Liver (tissue), 9 donors: ENCODE measurements around the gene TEX30. TPM values are rescaled to one million over a fixed set of nuclear protein-coding genes. Genes with fewer than 3 reads are reported as not detected.

Experiments used
- DNase-seq: peaks from one replicate; pipeline ENCODE4 v3.0.0-alpha.2; 2017; ENCODE audit warnings: low spot score
- H3K27ac ChIP-seq, 2 donors: one replicate each; pipeline ENCODE4 v1.7.0; 2013; ENCODE audit warnings: inconsistent platforms in 2 of 2, low read length in 2 of 2, control low read depth in 1 of 2, low read depth in 1 of 2, mild to moderate bottlenecking in 1 of 2
- H3K27me3 ChIP-seq, 4 donors: one replicate each; pipeline versions ENCODE4 v1.6.1 to v1.7.0; 2013; ENCODE audit warnings: low read length in 3 of 4, inconsistent platforms in 1 of 4, mild to moderate bottlenecking in 1 of 4, moderate library complexity in 1 of 4; ENCODE audit not compliant: control insufficient read depth in 4 of 4, insufficient read depth in 4 of 4
- H3K36me3 ChIP-seq, 4 donors: one replicate each; pipeline versions ENCODE4 v1.6.1 to v1.7.0; 2013; ENCODE audit warnings: low read length in 3 of 4, mild to moderate bottlenecking in 3 of 4, low read depth in 1 of 4, moderate library complexity in 1 of 4; ENCODE audit not compliant: control insufficient read depth in 4 of 4, insufficient read depth in 3 of 4
- H3K4me1 ChIP-seq, 4 donors: one replicate each; pipeline versions ENCODE4 v1.6.1 to v1.7.0; 2013; ENCODE audit warnings: low read length in 3 of 4, mild to moderate bottlenecking in 3 of 4, moderate library complexity in 1 of 4; ENCODE audit not compliant: control insufficient read depth in 4 of 4, insufficient read depth in 4 of 4
- H3K4me3 ChIP-seq, 3 donors: one replicate each; pipeline versions ENCODE4 v1.6.1 to v1.7.0; 2013; ENCODE audit warnings: low read length in 3 of 3, control low read depth in 1 of 3, low read depth in 1 of 3, mild to moderate bottlenecking in 1 of 3
- H3K9ac ChIP-seq, 2 donors: one replicate each; pipeline ENCODE4 v1.7.0; 2013; ENCODE audit warnings: low read length in 2 of 2, mild to moderate bottlenecking in 2 of 2, moderate library complexity in 2 of 2, control low read depth in 1 of 2, low read depth in 1 of 2
- H3K9me3 ChIP-seq, 4 donors: one replicate each; pipeline versions ENCODE4 v1.6.1 to v1.7.0; 2013; ENCODE audit warnings: low read length in 3 of 4; ENCODE audit not compliant: control insufficient read depth in 4 of 4
- CTCF ChIP-seq: fragments of 150-350 bp; IDR thresholded peaks from 2 replicates; pipeline ENCODE4 v1.5.1; 2017; ENCODE audit warnings: improper control_type of control experiment, low read depth, low read length; ENCODE audit not compliant: missing input control
- EGR1 ChIP-seq, 2 donors: IDR thresholded peaks; 2 replicates each; pipeline ENCODE4 v1.6.1; 2016 to 2018; ENCODE audit warnings: antibody characterized with exemption in 2 of 2, low read depth in 2 of 2
- FOXA1 ChIP-seq: IDR thresholded peaks from 2 replicates; pipeline ENCODE4 v1.6.1; 2016; ENCODE audit warnings: antibody characterized with exemption
- FOXA2 ChIP-seq: IDR thresholded peaks from 2 replicates; pipeline ENCODE4 v1.6.1; 2016; ENCODE audit warnings: antibody characterized with exemption
- GABPA ChIP-seq, 2 donors: IDR thresholded peaks in 1 of 2; conservative IDR thresholded peaks in 1 of 2; 2 replicates each; pipeline ENCODE4 v1.6.1; 2016; ENCODE audit warnings: antibody characterized with exemption in 2 of 2, mild to moderate bottlenecking in 1 of 2, moderate library complexity in 1 of 2
- HNF4A ChIP-seq, 2 donors: conservative IDR thresholded peaks; 2 replicates each; pipeline ENCODE4 v1.6.1; 2016; ENCODE audit warnings: antibody characterized with exemption in 2 of 2, mild to moderate bottlenecking in 2 of 2
- HNF4G ChIP-seq: IDR thresholded peaks from 2 replicates; pipeline ENCODE4 v1.6.1; 2016; ENCODE audit warnings: antibody characterized with exemption
- JUND ChIP-seq, 2 donors: IDR thresholded peaks; 2 replicates each; pipeline ENCODE4 v1.6.1; 2016; ENCODE audit warnings: antibody characterized with exemption in 2 of 2
- MAX ChIP-seq: IDR thresholded peaks from 2 replicates; pipeline ENCODE4 v1.6.1; 2016; ENCODE audit warnings: antibody characterized with exemption
- NR2F2 ChIP-seq: IDR thresholded peaks from 2 replicates; pipeline ENCODE4 v1.6.1; 2016; ENCODE audit warnings: antibody characterized with exemption
- RAD21 ChIP-seq, 2 donors: IDR thresholded peaks; 2 replicates each; pipeline ENCODE4 v1.6.1; 2016; ENCODE audit warnings: antibody characterized with exemption in 2 of 2, mild to moderate bottlenecking in 2 of 2
- REST ChIP-seq: IDR thresholded peaks from 2 replicates; pipeline ENCODE4 v1.6.1; 2016; ENCODE audit warnings: antibody characterized with exemption, mild to moderate bottlenecking
- RXRA ChIP-seq, 2 donors: IDR thresholded peaks; 2 replicates each; pipeline ENCODE4 v1.6.1; 2017 to 2018; ENCODE audit warnings: antibody characterized with exemption in 2 of 2, mild to moderate bottlenecking in 1 of 2
- SP1 ChIP-seq: IDR thresholded peaks from 2 replicates; pipeline ENCODE4 v1.6.1; 2018; ENCODE audit warnings: antibody characterized with exemption, mild to moderate bottlenecking
- TAF1 ChIP-seq: conservative IDR thresholded peaks from 2 replicates; pipeline ENCODE4 v1.6.1; 2016; ENCODE audit warnings: antibody characterized with exemption, mild to moderate bottlenecking
- YY1 ChIP-seq: IDR thresholded peaks from 2 replicates; pipeline ENCODE4 v1.6.1; 2016; ENCODE audit warnings: antibody characterized with exemption, mild to moderate bottlenecking
- WGBS: extraction: QIAGEN DNeasy Blood & Tissue Kit; methylation state at CpG from one replicate; pipeline ENCODE4 v1.1.7; 2013; 5-methylcytosine and 5-hydroxymethylcytosine counted together
- polyA plus RNA-seq, 2 donors: library from polyadenylated mRNA; stranded (reverse) in 1 of 2; unstranded in 1 of 2; fragments of 200-250 nt in 1 of 2; fragments of >200 nt in 1 of 2; fragmentation: Nextera tagmentation in 1 of 2; extraction: Ambion mirVana in 1 of 2; gene quantifications; one replicate each; pipeline versions ENCODE4 v1.2.1 to v1.2.3, GENCODE V29; 2013 to 2015
- total RNA-seq, 2 donors: library from RNA; depleted of rRNA; stranded (reverse); fragments of >200 nt; gene quantifications; one replicate each; pipeline ENCODE4 v1.2.3, GENCODE V29; 2014
- TF ChIP-seq, protein P1 (sequence below): IDR thresholded peaks from 2 replicates; pipeline ENCODE4 v1.6.1; 2016; ENCODE audit warnings: antibody characterized with exemption
- TF ChIP-seq, protein P2 (sequence below): IDR thresholded peaks from 2 replicates; pipeline ENCODE4 v1.6.1; 2016; ENCODE audit warnings: antibody characterized with exemption
- donor health status: healthy.
- donor health status: healthy.
- donor health status: healthy.
- donor health status: healthy.
- donor health status: healthy.

TEX30 gene
- total and polyA plus RNA-seq, 4 donors, result 9.9 to 28.2 (median 12.2) TPM

GRCh38 chr13:102788683-102789082, 15.1 kb upstream of the TEX30 start (continued):
- TF ChIP-seq, protein P1, sequence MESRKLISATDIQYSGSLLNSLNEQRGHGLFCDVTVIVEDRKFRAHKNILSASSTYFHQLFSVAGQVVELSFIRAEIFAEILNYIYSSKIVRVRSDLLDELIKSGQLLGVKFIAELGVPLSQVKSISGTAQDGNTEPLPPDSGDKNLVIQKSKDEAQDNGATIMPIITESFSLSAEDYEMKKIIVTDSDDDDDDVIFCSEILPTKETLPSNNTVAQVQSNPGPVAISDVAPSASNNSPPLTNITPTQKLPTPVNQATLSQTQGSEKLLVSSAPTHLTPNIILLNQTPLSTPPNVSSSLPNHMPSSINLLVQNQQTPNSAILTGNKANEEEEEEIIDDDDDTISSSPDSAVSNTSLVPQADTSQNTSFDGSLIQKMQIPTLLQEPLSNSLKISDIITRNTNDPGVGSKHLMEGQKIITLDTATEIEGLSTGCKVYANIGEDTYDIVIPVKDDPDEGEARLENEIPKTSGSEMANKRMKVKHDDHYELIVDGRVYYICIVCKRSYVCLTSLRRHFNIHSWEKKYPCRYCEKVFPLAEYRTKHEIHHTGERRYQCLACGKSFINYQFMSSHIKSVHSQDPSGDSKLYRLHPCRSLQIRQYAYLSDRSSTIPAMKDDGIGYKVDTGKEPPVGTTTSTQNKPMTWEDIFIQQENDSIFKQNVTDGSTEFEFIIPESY, result peak; percentile 91

- Histone ChIP-seq H3K27ac (peak overlapping the region in 1 of 2 donors; percentile 41), H3K27me3 (no peaks in the 10 kb centered on the region), H3K9me3 (no peaks in the 10 kb centered on the region), H3K4me1 (peaks cover 1 to 30% (median 22%) of the 10 kb centered on the region in 4 donors), H3K9ac (no peak overlapping the region), H3K36me3 (peaks cover 0 to 2% (median 0%) of the 10 kb centered on the region in 4 donors), H3K4me3 (no peak overlapping the region)
- no peak for DNase-seq
- TF ChIP-seq EGR1 (IDR thresholded peaks at IDR 0.05; ENCODE audit: low read depth in 2 of 2) (no peak), REST (no peak), FOXA1 (no peak), NR2F2 (no peak), SP1 (no peak), MAX (no peak), YY1 (peak; percentile 26), FOXA2 (no peak), CTCF (no peak), RXRA (IDR thresholded peaks at IDR 0.05) (peak; percentile 30 to 46), HNF4A (conservative IDR thresholded peaks at IDR 0.05) (peak in 1 of 2 donors; percentile 7), TAF1 (no peak), RAD21 (IDR thresholded peaks at IDR 0.05) (no peak), HNF4G (no peak), JUND (IDR thresholded peaks at IDR 0.05) (no peak), GABPA (IDR thresholded peaks at IDR 0.05 in 1 of 2, conservative IDR thresholded peaks at IDR 0.05 in 1 of 2) (no peak)
- TF ChIP-seq, protein P1, result no peak
- TF ChIP-seq, protein P2, sequence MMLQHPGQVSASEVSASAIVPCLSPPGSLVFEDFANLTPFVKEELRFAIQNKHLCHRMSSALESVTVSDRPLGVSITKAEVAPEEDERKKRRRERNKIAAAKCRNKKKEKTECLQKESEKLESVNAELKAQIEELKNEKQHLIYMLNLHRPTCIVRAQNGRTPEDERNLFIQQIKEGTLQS, result no peak
- 35% methylated on average over 3 of the region's 3 CpGs for WGBS
Observed at GRCh38 chr13:102784483-102784882, 10.9 kb upstream of the TEX30 start.
